Ureter (tissue), 1 donor: ENCODE results near the gene SESN3. TPM values are rescaled to one million over a fixed set of nuclear protein-coding genes. Genes with fewer than 3 reads are reported as not detected.
A peak's percentile ranks its signal among the peaks of the same experiment; 100 is the strongest.
"Not testable (repeated sequence)": the region's sequence is repeated elsewhere in the genome, so short reads cannot be mapped to it uniquely, and the experiment has no call there.

Source experiments
- DNase-seq: peaks from one replicate; pipeline ENCODE4 v3.0.0-alpha.2; 2020; ENCODE audit warnings: low spot score
- total RNA-seq: library from RNA; stranded (reverse); gene quantifications from one replicate; pipeline ENCODE4 v1.2.4, GENCODE V29; 2023
- donor health status: DM: yes; HTN: yes; CAD: no.

Gene SESN3, protein sequence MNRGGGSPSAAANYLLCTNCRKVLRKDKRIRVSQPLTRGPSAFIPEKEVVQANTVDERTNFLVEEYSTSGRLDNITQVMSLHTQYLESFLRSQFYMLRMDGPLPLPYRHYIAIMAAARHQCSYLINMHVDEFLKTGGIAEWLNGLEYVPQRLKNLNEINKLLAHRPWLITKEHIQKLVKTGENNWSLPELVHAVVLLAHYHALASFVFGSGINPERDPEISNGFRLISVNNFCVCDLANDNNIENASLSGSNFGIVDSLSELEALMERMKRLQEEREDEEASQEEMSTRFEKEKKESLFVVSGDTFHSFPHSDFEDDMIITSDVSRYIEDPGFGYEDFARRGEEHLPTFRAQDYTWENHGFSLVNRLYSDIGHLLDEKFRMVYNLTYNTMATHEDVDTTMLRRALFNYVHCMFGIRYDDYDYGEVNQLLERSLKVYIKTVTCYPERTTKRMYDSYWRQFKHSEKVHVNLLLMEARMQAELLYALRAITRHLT
- total RNA-seq = 35.1 TPM

- peak; percentile 99 for DNase-seq
These were observed at the start of gene SESN3 for GRCh38 chr11:95231127-95231880. TSS of gene SESN3 (minus strand) at chr11:95231202. CDS start at chr11:95230860, 342 bp downstream.

GRCh38 chr11:95279921-95280868 lies 49.2 kb upstream of the SESN3 start:
- DNase-seq = no peak

GRCh38 chr11:95277868-95278267 lies 46.9 kb upstream of the SESN3 start:
- DNase-seq = no peak

DNA sequence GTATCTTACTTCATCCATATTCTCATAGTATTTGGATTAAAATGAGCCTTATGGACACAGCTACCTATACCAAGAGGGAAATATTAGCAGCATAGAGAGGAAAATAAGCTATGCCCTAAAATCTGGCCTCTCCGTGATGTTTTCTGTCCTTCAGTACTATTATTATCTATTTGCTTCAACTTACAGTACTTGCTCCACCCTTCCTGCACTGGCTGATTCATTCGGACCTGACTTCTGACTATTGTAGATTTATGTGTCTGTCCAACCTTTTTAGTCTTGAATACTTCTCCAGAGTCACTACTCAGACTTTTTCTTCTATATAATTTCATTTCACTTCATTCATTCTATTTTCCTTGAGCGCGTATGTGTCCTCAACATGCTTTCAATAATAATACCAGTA lies 45.1 kb upstream of the SESN3 start:
- no peak for DNase-seq

- not testable (repeated sequence) for DNase-seq
These were observed 42.6 kb upstream of the SESN3 start for GRCh38 chr11:95273618-95274017.

GRCh38 chr11:95269036-95269819 lies 38.2 kb upstream of the SESN3 start:
- no peak for DNase-seq

GRCh38 chr11:95268391-95268790 lies 37.4 kb upstream of the SESN3 start:
- no peak for DNase-seq

- DNase-seq = no peak
These were observed 36.7 kb upstream of the SESN3 start for GRCh38 chr11:95267601-95268213.

DNA sequence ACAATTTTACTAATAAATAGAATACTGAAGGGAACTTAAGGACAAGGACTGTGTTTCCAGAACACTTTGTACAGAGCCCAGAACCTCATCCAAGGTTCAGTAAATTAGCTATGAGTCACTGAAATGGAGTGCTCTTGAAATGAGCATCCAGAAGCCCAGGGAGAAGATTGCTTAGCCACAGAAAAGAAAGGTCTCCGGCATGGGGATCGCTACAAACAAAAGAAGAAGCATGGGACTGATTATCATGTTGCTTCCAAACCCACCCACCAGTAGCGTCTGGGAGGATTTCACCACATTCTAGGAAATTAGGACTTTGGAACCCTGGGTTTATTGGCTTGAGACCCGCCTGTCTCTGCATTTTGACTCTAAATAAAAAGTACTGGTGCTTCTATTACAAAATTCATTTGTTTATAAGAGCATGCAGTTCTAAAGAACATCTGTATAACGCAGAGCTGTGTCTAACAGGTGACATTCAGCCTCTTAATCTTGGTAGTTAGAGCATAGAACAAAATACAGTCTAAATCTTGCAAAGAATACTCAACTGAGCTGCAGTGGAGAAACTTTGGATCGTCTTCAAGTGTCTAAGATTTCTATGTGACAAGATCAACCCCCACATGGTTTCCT lies 35.9 kb upstream of the SESN3 start:
- DNase-seq = no peak

GRCh38 chr11:95264881-95265280 lies 33.9 kb upstream of the SESN3 start:
- no peak for DNase-seq

DNA sequence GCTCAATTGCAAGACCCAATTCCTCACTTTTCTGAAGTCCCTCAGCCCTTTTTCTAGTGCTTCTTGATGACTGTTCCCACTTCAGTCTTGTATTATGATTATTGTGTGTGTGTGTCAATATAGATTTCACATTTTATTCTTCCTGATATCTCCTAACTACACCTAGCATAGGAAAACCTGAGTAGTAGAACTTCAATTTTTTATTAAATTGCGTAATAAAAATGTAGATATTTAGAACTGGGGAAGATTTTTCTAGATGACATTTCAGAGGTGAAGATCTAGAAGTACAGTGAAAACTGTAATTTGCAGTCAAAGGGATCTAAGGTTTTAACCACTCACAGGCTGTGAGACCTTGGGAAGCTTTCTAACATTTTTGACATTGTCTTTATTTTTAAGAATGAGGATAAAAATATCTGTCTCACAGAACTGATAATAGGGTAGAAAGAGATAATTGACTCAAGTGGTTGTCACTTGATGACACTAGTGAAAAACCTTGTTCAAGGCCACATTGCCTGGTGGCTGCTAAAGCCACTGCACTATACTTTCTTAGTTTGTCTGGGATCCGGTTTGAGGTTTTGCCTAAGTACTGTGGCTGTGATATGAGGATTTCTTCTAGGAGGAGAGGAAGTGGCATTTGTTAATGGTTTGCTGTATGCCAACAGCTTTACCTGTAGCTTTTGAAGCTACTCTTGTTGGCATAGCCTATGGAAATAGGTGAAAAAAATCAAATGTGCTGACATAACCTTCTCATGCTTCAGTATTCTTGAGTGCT lies 32.2 kb upstream of the SESN3 start:
- no peak for DNase-seq

DNA sequence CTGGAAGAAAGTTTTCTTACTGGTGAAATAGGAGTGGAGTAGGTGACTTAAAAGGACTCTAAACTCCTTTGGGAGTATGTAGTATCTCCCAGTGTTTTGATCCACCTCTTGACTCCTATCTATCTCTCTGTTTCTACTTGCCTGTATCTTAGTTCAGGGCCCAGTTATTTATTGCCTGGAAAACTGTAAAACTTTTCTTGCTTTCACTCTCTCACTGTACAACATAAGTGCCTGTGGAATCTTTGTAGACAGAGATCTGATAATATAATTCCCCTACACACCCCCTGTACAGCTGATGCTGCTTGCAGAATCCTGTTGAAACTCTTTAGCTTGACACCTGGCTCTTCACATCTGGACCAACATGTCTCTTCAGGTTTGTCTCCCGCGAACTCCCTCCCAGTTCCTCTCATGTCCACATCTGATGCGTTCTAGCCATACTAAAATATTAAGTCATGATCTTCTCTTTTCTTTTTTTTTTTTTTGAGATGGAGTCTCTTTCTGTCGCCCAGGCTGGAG lies 26.5 kb upstream of the SESN3 start:
- no peak for DNase-seq

DNA sequence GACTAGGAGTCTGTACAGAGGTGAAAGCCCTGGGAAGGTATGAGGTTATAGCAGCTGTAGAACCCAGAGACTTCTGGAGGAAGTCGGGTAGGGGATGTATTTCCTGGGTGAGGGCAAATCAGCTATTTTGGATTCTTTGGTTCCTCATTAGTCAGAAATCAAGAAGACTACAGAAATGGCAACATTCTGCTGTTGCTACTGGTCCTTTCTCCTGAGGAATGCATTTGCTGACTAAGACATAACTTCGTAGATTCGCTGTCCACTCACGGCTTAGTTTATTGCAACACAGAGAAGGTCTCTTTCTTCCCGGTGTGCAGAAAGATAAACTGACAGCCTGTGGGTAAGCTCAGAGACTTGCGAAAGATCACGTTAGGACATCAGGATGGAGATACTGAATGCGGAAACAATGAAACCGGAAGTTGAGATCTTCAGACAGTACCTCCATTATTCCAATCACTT lies 25.3 kb upstream of the SESN3 start:
- no peak for DNase-seq

GRCh38 chr11:95255251-95256145 lies 24.5 kb upstream of the SESN3 start:
- no peak for DNase-seq

DNA sequence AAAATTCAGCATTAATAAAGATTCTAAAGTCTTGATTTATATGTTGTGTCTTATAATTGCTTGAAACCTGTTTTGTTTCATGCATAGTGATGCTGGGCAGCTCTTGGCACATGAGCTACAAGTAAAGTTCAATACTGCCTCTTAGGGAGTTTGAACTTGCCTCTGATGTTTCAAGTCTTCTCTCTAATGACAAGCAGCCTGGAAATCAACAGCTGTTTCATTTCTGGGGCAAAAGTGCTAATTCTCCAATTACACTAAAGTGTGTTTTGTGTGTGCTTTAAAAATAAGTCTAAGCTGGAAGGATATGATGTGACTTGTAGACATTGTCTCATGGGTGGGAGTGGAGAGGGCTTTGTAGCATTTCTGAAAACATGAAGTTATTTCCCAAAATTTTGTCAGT lies 23.7 kb upstream of the SESN3 start:
- no peak for DNase-seq

DNA sequence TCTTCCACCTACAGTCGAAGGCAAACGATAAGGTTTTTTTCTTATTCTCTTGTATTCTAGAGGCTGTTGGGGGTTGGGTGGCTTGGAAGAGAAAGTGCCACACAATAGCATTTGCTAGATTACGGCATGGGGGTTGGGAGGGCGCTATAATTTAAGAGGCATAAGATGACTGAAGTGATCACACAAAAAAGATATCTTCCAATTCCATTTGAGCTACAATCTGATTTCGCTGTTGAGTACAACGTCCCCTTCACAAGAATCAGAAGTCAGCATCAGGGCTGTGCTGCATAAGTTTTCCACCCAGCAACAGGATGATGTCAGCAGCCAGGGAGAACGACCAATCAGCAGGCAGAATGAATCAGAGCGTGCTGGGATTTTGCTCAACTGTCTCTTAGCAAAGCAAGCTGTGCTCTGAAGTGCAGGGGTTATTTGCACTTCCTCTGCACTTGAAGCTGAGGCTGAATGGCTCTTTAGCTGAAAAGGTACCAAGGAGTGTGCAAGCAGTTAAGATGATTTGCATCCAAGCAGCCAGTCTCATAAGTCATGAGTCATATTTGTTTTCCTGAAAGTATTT lies 23.2 kb upstream of the SESN3 start:
- DNase-seq = peak; percentile 84

DNA sequence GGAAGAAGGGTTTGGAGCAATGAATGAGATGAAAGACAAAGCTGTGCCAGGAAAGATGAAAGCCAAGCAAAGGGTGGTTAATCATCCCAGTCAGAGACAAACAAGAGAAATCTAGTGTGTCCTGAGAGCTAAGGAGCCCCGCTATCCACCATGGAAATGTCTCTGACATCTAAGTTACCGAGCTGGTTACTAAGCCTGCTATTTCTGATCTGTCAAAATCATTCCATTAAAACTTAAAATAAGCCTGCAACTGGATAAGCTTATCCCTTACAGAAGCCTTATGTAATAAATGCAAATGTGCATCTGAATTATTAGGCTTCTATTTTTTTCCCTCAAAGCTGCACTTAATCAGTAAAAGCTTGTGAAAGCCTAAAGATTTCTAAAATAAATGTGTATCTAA lies 22.1 kb upstream of the SESN3 start:
- no peak for DNase-seq

GRCh38 chr11:95252586-95252985 lies 21.6 kb upstream of the SESN3 start:
- DNase-seq = no peak
